ENCODE measurements around the gene DTYMK. TPM values are rescaled to one million over a fixed set of nuclear protein-coding genes. Genes with fewer than 3 reads are reported as not detected.

The DTYMK gene
- total and polyA plus RNA-seq, 2 donors (not counting 1 experiment from before 2014, with no cell fraction given) = 19.5 to 26.3 TPM

GRCh38 chr2:241702155-241703031 is 15.8 kb upstream of the DTYMK start:
- CTCF ChIA-PET = interaction anchor here (0.6 to 3.7 kb wide), 12 partner anchors 10 to 387 kb away, joined by 3 to 41 read pairs (median 4); partner anchors contain the start of genes ATG4B, D2HGDH, DTYMK and HDLBP
- DNase-seq (peak; percentile 96), ATAC-seq (ENCODE audit: low read depth) (peak; percentile 75)
- peak overlapping the region; percentile 82 for H2AFZ ChIP-seq (ENCODE audit: insufficient read depth, low read depth, low read length, poor library complexity, severe bottlenecking)
- Mint-ChIP-seq H3K27ac (peak overlapping the region; percentile 86), H3K9me3 (ENCODE audit: insufficient read depth) (no peaks in the 10 kb centered on the region), H3K27me3 (no peaks in the 10 kb centered on the region), H3K4me1 (peaks cover 20% of the 10 kb centered on the region), H3K4me3 (peak overlapping the region; percentile 83)
- H4K20me1 ChIP-seq (ENCODE audit: control insufficient read depth, insufficient read depth, low read length, poor library complexity, severe bottlenecking) = peaks cover 18% of the 10 kb centered on the region
- TF ChIP-seq EZH2 (IDR thresholded peaks at IDR 0.05; ENCODE audit: borderline replicate concordance, insufficient read depth, low read depth, low read length, poor library complexity, severe bottlenecking) = no peak
- peak; percentile 74 for TF ChIP-seq CTCF (IDR thresholded peaks at IDR 0.05)
- under 1% methylated on average over 92 of the region's 98 CpGs for WGBS (ENCODE audit: insufficient coverage)
- peak overlapping the region; percentile 99 for H3K4me2 ChIP-seq (replicated peaks; ENCODE audit: low read depth, low read length, poor library complexity, severe bottlenecking)
- peaks cover 0 to 16% (median 4%) of the 10 kb centered on the region in 3 donors for H3K9me3 ChIP-seq (ENCODE audit: control extremely low read depth in 1 of 3, control insufficient read depth in 2 of 3, insufficient read depth in 1 of 3, low read length in 2 of 3)
- intact Hi-C loops (cut with micrococcal nuclease) = loop anchor here (1.0 to 5.0 kb wide), 2 partner anchors 32 to 870 kb away; partner anchors contain the start of gene D2HGDH
- H3K79me2 ChIP-seq (ENCODE audit: control insufficient read depth, insufficient read depth, low read length) = peaks cover 33% of the 10 kb centered on the region
- peak overlapping the region; percentile 65 to 89 for H3K27ac ChIP-seq (ENCODE audit: low read length in 2 of 2)
- peaks cover 14 to 21% of the 10 kb centered on the region in 2 donors for H3K4me1 ChIP-seq (ENCODE audit: control insufficient read depth in 2 of 2, insufficient read depth in 2 of 2, low read length in 2 of 2)
- H3K27me3 ChIP-seq (replicated peaks in 1 of 4; ENCODE audit: control extremely low read depth in 1 of 4, control insufficient read depth in 3 of 4, insufficient read depth in 4 of 4, low read length in 3 of 4) = no peaks in the 10 kb centered on the region
- H3K36me3 ChIP-seq (replicated peaks in 1 of 2; ENCODE audit: control extremely low read depth in 1 of 2, control insufficient read depth in 1 of 2, extremely low read depth in 1 of 2, insufficient read depth in 2 of 2, low read length in 1 of 2) = peaks cover 0 to 14% of the 10 kb centered on the region in 2 experiments
- H3K9ac ChIP-seq (ENCODE audit: low read length) = peak overlapping the region; percentile 84
- H3K4me3 ChIP-seq (ENCODE audit: control extremely low read depth in 1 of 5, extremely low read depth in 1 of 5, insufficient read depth in 1 of 5, low read depth in 2 of 5, low read length in 4 of 5) = peak overlapping the region; percentile 15 to 80 (median 74)
- POLR2A ChIA-PET = interaction anchor here (0.6 to 3.5 kb wide), 8 partner anchors 14 to 551 kb away, joined by 3 to 30 read pairs (median 8); partner anchors contain the start of genes ATG4B, D2HGDH, DTYMK and THAP4
